Kidney (tissue), 14 donors: ENCODE results near the gene NDC80. TPM values are rescaled to one million over a fixed set of nuclear protein-coding genes. Genes with fewer than 3 reads are reported as not detected.
A peak's percentile ranks its signal among the peaks of the same experiment; 100 is the strongest.

Source experiments
- DNase-seq, 5 donors: peaks; one replicate each; pipeline ENCODE4 v3.0.0-alpha.2; 2013 to 2020
- FAIRE-seq: peaks from 2 replicates; lab custom pipeline; 2012; peaks lifted over from hg19 to GRCh38; lab: Jason Lieb, UNC
- H3K27ac ChIP-seq, 2 donors: one replicate each; pipeline ENCODE4 v1.7.0; 2013; ENCODE audit warnings: low read depth in 2 of 2, low read length in 2 of 2, inconsistent platforms in 1 of 2
- H3K27me3 ChIP-seq: one replicate; pipeline ENCODE4 v1.7.1; 2013; ENCODE audit warnings: low read length, inconsistent platforms; ENCODE audit not compliant: control insufficient read depth, insufficient read depth
- H3K36me3 ChIP-seq, 3 donors: one replicate each; pipeline versions ENCODE4 v1.7.0 to v1.7.1; 2013; ENCODE audit warnings: low read length in 3 of 3, control low read depth in 1 of 3, inconsistent platforms in 1 of 3; ENCODE audit not compliant: insufficient read depth in 3 of 3, control insufficient read depth in 2 of 3
- H3K4me1 ChIP-seq, 3 donors: one replicate each; pipeline versions ENCODE4 v1.7.0 to v1.7.1; 2013; ENCODE audit warnings: low read length in 3 of 3, inconsistent platforms in 1 of 3, low read depth in 1 of 3; ENCODE audit not compliant: control insufficient read depth in 2 of 3, insufficient read depth in 2 of 3
- H3K4me3 ChIP-seq, 3 donors: one replicate each; pipeline versions ENCODE4 v1.7.0 to v1.8.1; 2013; ENCODE audit warnings: low read length in 3 of 3, control low read depth in 1 of 3, inconsistent platforms in 1 of 3
- H3K9ac ChIP-seq, 3 donors: one replicate each; pipeline versions ENCODE4 v1.7.0 to v1.7.1; 2013; ENCODE audit warnings: low read length in 3 of 3, control low read depth in 1 of 3, inconsistent platforms in 1 of 3
- H3K9me3 ChIP-seq, 3 donors: one replicate each; pipeline versions ENCODE4 v1.7.0 to v1.7.1; 2013; ENCODE audit warnings: low read length in 3 of 3, control low read depth in 1 of 3, inconsistent platforms in 1 of 3; ENCODE audit not compliant: control insufficient read depth in 2 of 3, insufficient read depth in 1 of 3
- intact Hi-C: fragments of 100-400 bp; cut with DNase I; formaldehyde crosslinking; loops from one replicate; pipeline ENCODE4 v1.11.1; 2022
- polyA plus RNA-seq: library from polyadenylated mRNA; stranded (reverse); fragments of 350-450 nt; fragmentation: Illumina TruSeq; extraction: RNeasy Lipid Tissue Mini Kit (QIAGEN cat#74804); gene quantifications from one replicate; pipeline ENCODE4 v1.2.3, GENCODE V29; 2014; ENCODE audit warnings: low read depth, low replicate concordance; ENCODE audit not compliant: insufficient read depth
- total RNA-seq: library from RNA; stranded (reverse); fragmentation: NEBNext Ultra II Directional; extraction: Animal tissue kit (Norgen Biotek cat#: 25700); gene quantifications from one replicate; pipeline ENCODE4 v1.2.1, GENCODE V29; 2021
- TF ChIP-seq, protein P1 (sequence below): IDR thresholded peaks from 3 replicates; pipeline ENCODE4 v1.5.1; 2012; ENCODE audit warnings: mild to moderate bottlenecking, moderate library complexity, borderline replicate concordance; ENCODE audit not compliant: insufficient read depth; ENCODE audit errors: extremely low read depth
- donor health status: control.
- donor health status: control.
- donor health status: control.
- donor health status: control.
- donor health status: control.
- donor health status: DM: yes; HTN: yes; CAD: no.
- donor health status: Normal renal cell carcinoma (clear cell type).

The NDC80 gene
- total and polyA plus RNA-seq, 2 donors from 2014 or later: 0.63 to 0.99 TPM

- Histone ChIP-seq H3K27ac (no peak overlapping the region), H3K9ac (no peak overlapping the region), H3K4me3 (peak overlapping the region in 1 of 3 donors; percentile 44), H3K36me3 (peaks cover 0 to 4% (median 0%) of the 10 kb centered on the region in 3 donors), H3K4me1 (no peaks in the 10 kb centered on the region), H3K27me3 (no peaks in the 10 kb centered on the region), H3K9me3 (no peaks in the 10 kb centered on the region)
- no peak for FAIRE-seq
- DNase-seq: no peak
- intact Hi-C loops: no loop called here
- TF ChIP-seq, protein P1, sequence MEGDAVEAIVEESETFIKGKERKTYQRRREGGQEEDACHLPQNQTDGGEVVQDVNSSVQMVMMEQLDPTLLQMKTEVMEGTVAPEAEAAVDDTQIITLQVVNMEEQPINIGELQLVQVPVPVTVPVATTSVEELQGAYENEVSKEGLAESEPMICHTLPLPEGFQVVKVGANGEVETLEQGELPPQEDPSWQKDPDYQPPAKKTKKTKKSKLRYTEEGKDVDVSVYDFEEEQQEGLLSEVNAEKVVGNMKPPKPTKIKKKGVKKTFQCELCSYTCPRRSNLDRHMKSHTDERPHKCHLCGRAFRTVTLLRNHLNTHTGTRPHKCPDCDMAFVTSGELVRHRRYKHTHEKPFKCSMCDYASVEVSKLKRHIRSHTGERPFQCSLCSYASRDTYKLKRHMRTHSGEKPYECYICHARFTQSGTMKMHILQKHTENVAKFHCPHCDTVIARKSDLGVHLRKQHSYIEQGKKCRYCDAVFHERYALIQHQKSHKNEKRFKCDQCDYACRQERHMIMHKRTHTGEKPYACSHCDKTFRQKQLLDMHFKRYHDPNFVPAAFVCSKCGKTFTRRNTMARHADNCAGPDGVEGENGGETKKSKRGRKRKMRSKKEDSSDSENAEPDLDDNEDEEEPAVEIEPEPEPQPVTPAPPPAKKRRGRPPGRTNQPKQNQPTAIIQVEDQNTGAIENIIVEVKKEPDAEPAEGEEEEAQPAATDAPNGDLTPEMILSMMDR: no peak
These were observed 18.1 kb downstream of the NDC80 start for GRCh38 chr18:2589345-2590068.

DNA sequence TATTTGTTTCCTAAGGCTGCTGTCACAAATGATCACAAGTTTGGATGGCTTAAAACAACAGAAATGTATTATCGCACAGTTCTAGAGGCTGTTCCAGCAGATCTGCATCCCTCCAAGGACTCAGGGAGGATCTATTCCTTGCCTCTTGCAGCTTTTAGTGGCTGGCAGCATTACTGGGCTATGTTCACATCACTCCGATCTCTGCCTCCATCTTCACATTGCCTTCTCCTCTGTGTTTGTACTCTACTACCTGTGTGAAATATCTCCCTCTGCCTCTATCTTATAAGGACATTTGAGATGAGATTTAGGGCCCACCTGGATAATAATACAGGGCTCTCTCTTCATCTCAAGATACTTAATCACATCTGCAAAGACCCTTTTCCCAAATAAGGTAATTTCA, 18.9 kb downstream of the NDC80 start:
- H3K9ac ChIP-seq: no peak overlapping the region
- no peaks in the 10 kb centered on the region for H3K9me3 ChIP-seq
- peak overlapping the region in 1 of 3 donors; percentile 44 for H3K4me3 ChIP-seq
- no peaks in the 10 kb centered on the region for H3K4me1 ChIP-seq
- no peaks in the 10 kb centered on the region for H3K27me3 ChIP-seq
- DNase-seq (no peak), FAIRE-seq (no peak)
- H3K27ac ChIP-seq: no peak overlapping the region
- TF ChIP-seq, protein P1: no peak
- H3K36me3 ChIP-seq: peaks cover 0 to 4% (median 0%) of the 10 kb centered on the region in 3 donors
- intact Hi-C loops: no loop called here

GRCh38 chr18:2597639-2598038, 26.3 kb downstream of the NDC80 start:
- Histone ChIP-seq H3K27me3 (no peaks in the 10 kb centered on the region), H3K9me3 (no peaks in the 10 kb centered on the region), H3K4me3 (no peak overlapping the region), H3K9ac (no peak overlapping the region), H3K27ac (no peak overlapping the region), H3K36me3 (peaks cover 0 to 2% (median 0%) of the 10 kb centered on the region in 3 donors), H3K4me1 (no peaks in the 10 kb centered on the region)
- FAIRE-seq (no peak), DNase-seq (no peak)
- intact Hi-C loops: no loop called here
- TF ChIP-seq, protein P1: no peak
